SK-N-SH (cell line): ENCODE data around the gene ZNF714. TPM values are rescaled to one million over a fixed set of nuclear protein-coding genes. Genes with fewer than 3 reads are reported as not detected.

Source experiments
- CTCF ChIA-PET: fragments of 300-600, 350-600 bp; formaldehyde crosslinking; extraction: SDS; loops from one replicate; lab custom pipeline; 2021; lab: Yijun Ruan, JAX
- POLR2A ChIA-PET: fragments of 350-600 bp; sonication (Branson Sonifier 250); formaldehyde crosslinking; extraction: SDS; loops from one replicate; lab custom pipeline; 2020; ENCODE audit warnings: antibody characterized with exemption, inconsistent platforms; lab: Yijun Ruan, JAX
- DNase-seq: peaks from one replicate; pipeline ENCODE4 v3.0.0; 2012
- H2AFZ ChIP-seq: fragments of 200-600 bp; sonication (generic); 2 replicates; pipeline ENCODE4 v1.8.1; 2016; ENCODE audit warnings: antibody characterized with exemption, mild to moderate bottlenecking, low read depth
- H3F3A ChIP-seq: fragments of 200-600 bp; sonication (generic); replicated peaks from 2 replicates; pipeline ENCODE3; 2016; ENCODE audit warnings: antibody characterized with exemption, mild to moderate bottlenecking; ENCODE audit not compliant: insufficient read depth
- H3K27ac ChIP-seq, 2 experiments: fragments of 200-500 bp in 1 of 2; fragments of 200-600 bp in 1 of 2; sonication (Bioruptor generic) in 1 of 2; sonication (generic), shearing (Covaris generic) in 1 of 2; 2 replicates each; pipeline versions ENCODE4 v1.5.1 to v1.6.1; 2014 to 2016; ENCODE audit warnings: low read depth in 2 of 2, inconsistent platforms in 1 of 2, low read length in 1 of 2, mild to moderate bottlenecking in 1 of 2, mixed read lengths in 1 of 2
- H3K27me3 ChIP-seq: fragments of 200-600 bp; sonication (generic), shearing (Covaris generic); 2 replicates; pipeline ENCODE4 v1.6.1; 2016; ENCODE audit warnings: mixed run types; ENCODE audit not compliant: insufficient read depth
- H3K36me3 ChIP-seq, 2 experiments: fragments of 200-500 bp in 1 of 2; fragments of 200-600 bp in 1 of 2; sonication (Bioruptor generic) in 1 of 2; sonication (generic) in 1 of 2; replicated peaks in 1 of 2; 2 replicates each; pipeline versions ENCODE3 to v1.5.1; 2014 to 2016; ENCODE audit warnings: low read length in 1 of 2, mild to moderate bottlenecking in 1 of 2; ENCODE audit not compliant: insufficient read depth in 2 of 2, control insufficient read depth in 1 of 2
- H3K4me1 ChIP-seq, 2 experiments: fragments of 200-500 bp in 1 of 2; fragments of 200-600 bp in 1 of 2; sonication (Bioruptor generic) in 1 of 2; sonication (generic), shearing (Covaris generic) in 1 of 2; 2 replicates each; pipeline versions ENCODE4 v1.5.1 to v1.6.1; 2014 to 2016; ENCODE audit warnings: low read depth in 1 of 2, low read length in 1 of 2, mixed run types in 1 of 2; ENCODE audit not compliant: insufficient read depth in 2 of 2, control insufficient read depth in 1 of 2
- H3K4me2 ChIP-seq: fragments of 200-600 bp; sonication (generic), shearing (Covaris generic); 2 replicates; pipeline ENCODE4 v1.6.1; 2017; ENCODE audit warnings: mixed run types
- H3K4me3 ChIP-seq, 2 experiments: fragments of 200-500 bp in 1 of 2; fragments of 200-600 bp in 1 of 2; sonication (Bioruptor generic) in 1 of 2; sonication (generic), shearing (Covaris generic) in 1 of 2; 2 replicates each; pipeline versions ENCODE4 v1.5.1 to v1.8.1; 2014 to 2016; ENCODE audit warnings: low read depth in 2 of 2, inconsistent platforms in 1 of 2, low read length in 1 of 2, mild to moderate bottlenecking in 1 of 2, mixed read lengths in 1 of 2, moderate library complexity in 1 of 2
- H3K79me2 ChIP-seq: fragments of 200-600 bp; sonication (generic); 2 replicates; pipeline ENCODE4 v1.8.1; 2017; ENCODE audit warnings: mild to moderate bottlenecking; ENCODE audit not compliant: insufficient read depth
- H3K9ac ChIP-seq: fragments of 200-600 bp; sonication (generic); 2 replicates; pipeline ENCODE4 v1.6.1; 2017; ENCODE audit warnings: mixed run types
- H3K9me2 ChIP-seq: fragments of 200-600 bp; sonication (generic); 2 replicates; pipeline ENCODE4 v1.6.1; 2017; ENCODE audit warnings: mixed run types
- H3K9me3 ChIP-seq: fragments of 200-600 bp; sonication (generic); 2 replicates; pipeline ENCODE4 v1.6.1; 2017; ENCODE audit warnings: mixed run types, mild to moderate bottlenecking, moderate library complexity
- H4K20me1 ChIP-seq: fragments of 200-600 bp; sonication (generic); 2 replicates; pipeline ENCODE4 v1.6.1; 2017; ENCODE audit warnings: mild to moderate bottlenecking, mixed run types; ENCODE audit not compliant: insufficient read depth
- CHD2 ChIP-seq: fragments of 150-350 bp; IDR thresholded peaks from 2 replicates; pipeline ENCODE4 v1.6.1; 2018; ENCODE audit warnings: low read length; ENCODE audit not compliant: partially characterized antibody
- ELF1 ChIP-seq: IDR thresholded peaks from 2 replicates; pipeline ENCODE4 v1.4.0; 2012
- EZH2phosphoT487 ChIP-seq: fragments of 200-600 bp; sonication (generic); IDR thresholded peaks from 2 replicates; pipeline ENCODE4 v1.6.1; 2017; ENCODE audit warnings: low read depth, mixed run types, mild to moderate bottlenecking, antibody characterized with exemption, moderate library complexity, borderline replicate concordance
- FOSL2 ChIP-seq: IDR thresholded peaks from 2 replicates; pipeline ENCODE4 v1.4.0; 2012; ENCODE audit warnings: low read depth, mild to moderate bottlenecking, moderate library complexity, borderline replicate concordance
- FOXJ3 ChIP-seq: sonication (generic); formaldehyde crosslinking; IDR thresholded peaks from 2 replicates; pipeline ENCODE4 v1.5.1; 2020; ENCODE audit warnings: mild to moderate bottlenecking, missing genetic modification reagents
- GABPA ChIP-seq: IDR thresholded peaks from 2 replicates; pipeline ENCODE4 v1.4.0; 2012; ENCODE audit warnings: low read depth, mild to moderate bottlenecking
- GATA2 ChIP-seq: sonication (generic); formaldehyde crosslinking; IDR thresholded peaks from 2 replicates; pipeline ENCODE4 v1.5.0; 2020; ENCODE audit warnings: mild to moderate bottlenecking, missing genetic modification reagents
- MXI1 ChIP-seq: IDR thresholded peaks from 2 replicates; pipeline ENCODE4 v1.6.1; 2012; ENCODE audit warnings: mild to moderate bottlenecking, low read depth, low read length, improper control_type of control experiment
- NFIC ChIP-seq: IDR thresholded peaks from 2 replicates; pipeline ENCODE4 v1.4.0; 2012; ENCODE audit warnings: borderline replicate concordance
- NRF1 ChIP-seq: IDR thresholded peaks from 2 replicates; pipeline ENCODE4 v1.6.1; 2012; ENCODE audit warnings: low read depth, mild to moderate bottlenecking, low read length
- POLR2AphosphoS5 ChIP-seq: IDR thresholded peaks from 2 replicates; pipeline ENCODE4 v1.6.1; 2012; ENCODE audit warnings: low read depth, low read length
- RCOR1 ChIP-seq: fragments of 150-350 bp; IDR thresholded peaks from 2 replicates; pipeline ENCODE4 v1.6.1; 2017; ENCODE audit warnings: antibody characterized with exemption, low read length
- RXRA ChIP-seq: IDR thresholded peaks from 2 replicates; pipeline ENCODE4 v1.4.0; 2012; ENCODE audit warnings: low read depth, mild to moderate bottlenecking, borderline replicate concordance
- SIN3A ChIP-seq: IDR thresholded peaks from 2 replicates; pipeline ENCODE4 v1.6.1; 2012; ENCODE audit warnings: low read depth, mild to moderate bottlenecking, low read length, moderate library complexity, borderline replicate concordance
- SMC3 ChIP-seq: IDR thresholded peaks from 2 replicates; pipeline ENCODE4 v1.6.1; 2012; ENCODE audit warnings: low read depth, low read length, improper control_type of control experiment
- TAF1 ChIP-seq: IDR thresholded peaks from 2 replicates; pipeline ENCODE4 v1.6.1; 2012; ENCODE audit warnings: low read depth, mild to moderate bottlenecking, low read length, moderate library complexity, borderline replicate concordance
- YY1 ChIP-seq: IDR thresholded peaks from 2 replicates; pipeline ENCODE4 v1.4.0; 2012; ENCODE audit warnings: low read depth, mild to moderate bottlenecking
- WGBS: methylation state at CpG from one replicate; pipeline ENCODE4 v1.1.6; 2017; ENCODE audit warnings: low lambda C conversion rate; 5-methylcytosine and 5-hydroxymethylcytosine counted together
- polyA plus RNA-seq, 3 experiments: library from polyadenylated mRNA; depleted of rRNA; stranded (reverse); fragments of >200 nt; gene quantifications; 2 replicates each; pipeline ENCODE4 v1.2.3, GENCODE V29; 2012
- TF ChIP-seq, protein P1 (sequence below): IDR thresholded peaks from 2 replicates; pipeline ENCODE4 v1.4.0; 2012; ENCODE audit warnings: low read depth
- TF ChIP-seq, protein P2 (sequence below): IDR thresholded peaks from 2 replicates; pipeline ENCODE4 v1.4.0; 2012; ENCODE audit warnings: low read depth, borderline replicate concordance
- TF ChIP-seq, protein P3 (sequence below): IDR thresholded peaks from 2 replicates; pipeline ENCODE4; 2012
- TF ChIP-seq, protein P4 (sequence below): fragments of 150-350 bp; IDR thresholded peaks from 2 replicates; pipeline ENCODE4 v1.6.1; 2016; ENCODE audit warnings: mild to moderate bottlenecking, low read depth, low read length

The ZNF714 gene
- polyA plus RNA-seq, 1 of the 3 experiments (the other 2 are of a cell fraction): 5.4 TPM

DNA sequence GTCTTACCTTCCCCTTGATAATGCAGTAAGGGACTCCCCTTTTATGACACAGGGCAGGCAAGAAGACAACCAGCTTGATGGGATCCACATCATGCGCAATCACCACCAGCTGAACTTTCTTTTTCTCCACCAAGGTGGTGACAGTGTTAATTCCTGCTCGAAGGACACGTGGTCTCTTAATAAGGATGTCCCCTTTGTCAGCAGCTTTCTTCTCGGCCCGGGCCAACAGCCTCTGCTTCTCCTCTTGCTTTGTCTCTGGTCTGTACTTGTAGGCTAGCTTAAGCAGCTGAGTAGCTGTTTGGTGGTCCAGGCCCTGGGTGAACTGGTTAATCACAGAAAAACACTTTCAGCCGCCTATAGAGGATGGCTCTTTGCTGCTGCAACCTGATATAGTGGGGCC is 67.9 kb downstream of the ZNF714 start:
- CTCF ChIA-PET: no interaction called here
- peaks cover 54 to 77% of the 10 kb centered on the region in 2 experiments for H3K36me3 ChIP-seq
- H4K20me1 ChIP-seq: no peaks in the 10 kb centered on the region
- H2AFZ ChIP-seq: no peak overlapping the region
- no peak for DNase-seq
- H3K9me2 ChIP-seq: no peaks in the 10 kb centered on the region
- TF ChIP-seq, protein P1, sequence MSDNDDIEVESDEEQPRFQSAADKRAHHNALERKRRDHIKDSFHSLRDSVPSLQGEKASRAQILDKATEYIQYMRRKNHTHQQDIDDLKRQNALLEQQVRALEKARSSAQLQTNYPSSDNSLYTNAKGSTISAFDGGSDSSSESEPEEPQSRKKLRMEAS: no peak
- TF ChIP-seq FOXJ3 (CRISPR knock-in tag) (no peak), ELF1 (no peak), GATA2 (no peak), GABPA (no peak), NRF1 (no peak), NFIC (no peak), RXRA (no peak), RCOR1 (no peak), MXI1 (no peak), EZH2phosphoT487 (no peak), YY1 (no peak), CHD2 (no peak), FOSL2 (no peak), POLR2AphosphoS5 (no peak)
- TF ChIP-seq, protein P2, sequence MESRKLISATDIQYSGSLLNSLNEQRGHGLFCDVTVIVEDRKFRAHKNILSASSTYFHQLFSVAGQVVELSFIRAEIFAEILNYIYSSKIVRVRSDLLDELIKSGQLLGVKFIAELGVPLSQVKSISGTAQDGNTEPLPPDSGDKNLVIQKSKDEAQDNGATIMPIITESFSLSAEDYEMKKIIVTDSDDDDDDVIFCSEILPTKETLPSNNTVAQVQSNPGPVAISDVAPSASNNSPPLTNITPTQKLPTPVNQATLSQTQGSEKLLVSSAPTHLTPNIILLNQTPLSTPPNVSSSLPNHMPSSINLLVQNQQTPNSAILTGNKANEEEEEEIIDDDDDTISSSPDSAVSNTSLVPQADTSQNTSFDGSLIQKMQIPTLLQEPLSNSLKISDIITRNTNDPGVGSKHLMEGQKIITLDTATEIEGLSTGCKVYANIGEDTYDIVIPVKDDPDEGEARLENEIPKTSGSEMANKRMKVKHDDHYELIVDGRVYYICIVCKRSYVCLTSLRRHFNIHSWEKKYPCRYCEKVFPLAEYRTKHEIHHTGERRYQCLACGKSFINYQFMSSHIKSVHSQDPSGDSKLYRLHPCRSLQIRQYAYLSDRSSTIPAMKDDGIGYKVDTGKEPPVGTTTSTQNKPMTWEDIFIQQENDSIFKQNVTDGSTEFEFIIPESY: no peak
- TF ChIP-seq, protein P3, sequence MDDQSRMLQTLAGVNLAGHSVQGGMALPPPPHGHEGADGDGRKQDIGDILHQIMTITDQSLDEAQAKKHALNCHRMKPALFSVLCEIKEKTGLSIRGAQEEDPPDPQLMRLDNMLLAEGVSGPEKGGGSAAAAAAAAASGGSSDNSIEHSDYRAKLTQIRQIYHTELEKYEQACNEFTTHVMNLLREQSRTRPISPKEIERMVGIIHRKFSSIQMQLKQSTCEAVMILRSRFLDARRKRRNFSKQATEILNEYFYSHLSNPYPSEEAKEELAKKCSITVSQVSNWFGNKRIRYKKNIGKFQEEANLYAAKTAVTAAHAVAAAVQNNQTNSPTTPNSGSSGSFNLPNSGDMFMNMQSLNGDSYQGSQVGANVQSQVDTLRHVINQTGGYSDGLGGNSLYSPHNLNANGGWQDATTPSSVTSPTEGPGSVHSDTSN: no peak
- H3K9ac ChIP-seq: no peak overlapping the region
- no peak overlapping the region for H3K4me2 ChIP-seq
- H3K27me3 ChIP-seq: no peaks in the 10 kb centered on the region
- POLR2A ChIA-PET: no interaction called here
- H3K4me1 ChIP-seq: no peaks in the 10 kb centered on the region
- no peak overlapping the region for H3K4me3 ChIP-seq
- peaks cover 3% of the 10 kb centered on the region; the same call in 1 of the 2 replicates for H3K9me3 ChIP-seq
- H3K79me2 ChIP-seq: peaks cover 50% of the 10 kb centered on the region
- 98% methylated on average over 5 of the region's 6 CpGs for WGBS
- H3F3A ChIP-seq: no peaks in the 10 kb centered on the region
- no peak overlapping the region for H3K27ac ChIP-seq

DNA sequence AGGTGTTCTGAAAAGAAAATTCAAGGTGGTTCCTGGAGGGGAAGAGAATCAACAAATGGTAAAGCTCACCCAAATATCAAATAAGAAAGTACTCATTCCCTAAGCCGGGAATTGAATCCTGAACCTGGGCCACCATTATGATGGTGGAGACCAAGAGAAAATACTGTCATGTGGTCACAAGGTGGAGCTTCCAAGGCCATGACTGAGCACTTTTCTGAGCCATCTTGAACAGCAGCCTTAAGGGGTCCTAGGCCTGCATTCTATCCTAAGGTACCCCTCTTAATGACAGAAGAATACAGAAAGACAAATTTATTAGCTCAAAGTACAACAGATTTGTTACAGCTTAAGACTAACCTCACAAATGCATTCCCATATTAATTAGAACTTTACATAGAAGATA is 69.5 kb downstream of the ZNF714 start:
- Histone ChIP-seq H3K4me2 (no peak overlapping the region), H3K36me3 (peaks cover 48 to 62% of the 10 kb centered on the region in 2 experiments), H3K27ac (no peak overlapping the region), H3F3A (no peaks in the 10 kb centered on the region), H4K20me1 (no peaks in the 10 kb centered on the region), H3K79me2 (peaks cover 52% of the 10 kb centered on the region), H3K4me1 (no peaks in the 10 kb centered on the region), H3K9me2 (no peaks in the 10 kb centered on the region), H3K27me3 (no peaks in the 10 kb centered on the region), H3K9me3 (peaks cover 3% of the 10 kb centered on the region; the same call in 1 of the 2 replicates), H3K9ac (no peak overlapping the region), H2AFZ (no peak overlapping the region), H3K4me3 (no peak overlapping the region)
- DNase-seq: no peak
- WGBS: 100% methylated on average over 1 of the region's 1 CpG
- ChIA-PET POLR2A (no interaction called here), CTCF (no interaction called here)
- TF ChIP-seq, protein P2: no peak
- TF ChIP-seq SMC3: no peak
- no peak for TF ChIP-seq FOSL2
- TF ChIP-seq TAF1: no peak
- TF ChIP-seq, protein P4, sequence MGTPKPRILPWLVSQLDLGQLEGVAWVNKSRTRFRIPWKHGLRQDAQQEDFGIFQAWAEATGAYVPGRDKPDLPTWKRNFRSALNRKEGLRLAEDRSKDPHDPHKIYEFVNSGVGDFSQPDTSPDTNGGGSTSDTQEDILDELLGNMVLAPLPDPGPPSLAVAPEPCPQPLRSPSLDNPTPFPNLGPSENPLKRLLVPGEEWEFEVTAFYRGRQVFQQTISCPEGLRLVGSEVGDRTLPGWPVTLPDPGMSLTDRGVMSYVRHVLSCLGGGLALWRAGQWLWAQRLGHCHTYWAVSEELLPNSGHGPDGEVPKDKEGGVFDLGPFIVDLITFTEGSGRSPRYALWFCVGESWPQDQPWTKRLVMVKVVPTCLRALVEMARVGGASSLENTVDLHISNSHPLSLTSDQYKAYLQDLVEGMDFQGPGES: no peak
- TF ChIP-seq, protein P3: no peak
- no peak for TF ChIP-seq FOXJ3 (CRISPR knock-in tag)
- no peak for TF ChIP-seq EZH2phosphoT487
- TF ChIP-seq SIN3A: no peak
- no peak for TF ChIP-seq NFIC
- no peak for TF ChIP-seq GATA2
